ENCODE measurements around the gene DBF4B.
"Not testable (repeated sequence)": the region's sequence is repeated elsewhere in the genome, so short reads cannot be mapped to it uniquely, and the experiment has no call there.

DBF4B gene

GRCh38 chr17:44719444-44719843 is 11.0 kb downstream of the DBF4B start:
- in situ Hi-C loops (cut with MboI; ENCODE audit: low pct_unique_long_range_greater_than_20kb, low sequenced_read_pairs) = no loop called here
- no peak for DNase-seq

- in situ Hi-C loops (cut with MboI; ENCODE audit: low pct_unique_long_range_greater_than_20kb, low sequenced_read_pairs) = no loop called here
- DNase-seq = no peak
Observed at GRCh38 chr17:44722254-44722653, 13.8 kb downstream of the DBF4B start.

GRCh38 chr17:44726121-44726520 is 17.7 kb downstream of the DBF4B start:
- DNase-seq; in situ Hi-C loops (cut with MboI; ENCODE audit: low pct_unique_long_range_greater_than_20kb, low sequenced_read_pairs): not testable (repeated sequence)

DNA sequence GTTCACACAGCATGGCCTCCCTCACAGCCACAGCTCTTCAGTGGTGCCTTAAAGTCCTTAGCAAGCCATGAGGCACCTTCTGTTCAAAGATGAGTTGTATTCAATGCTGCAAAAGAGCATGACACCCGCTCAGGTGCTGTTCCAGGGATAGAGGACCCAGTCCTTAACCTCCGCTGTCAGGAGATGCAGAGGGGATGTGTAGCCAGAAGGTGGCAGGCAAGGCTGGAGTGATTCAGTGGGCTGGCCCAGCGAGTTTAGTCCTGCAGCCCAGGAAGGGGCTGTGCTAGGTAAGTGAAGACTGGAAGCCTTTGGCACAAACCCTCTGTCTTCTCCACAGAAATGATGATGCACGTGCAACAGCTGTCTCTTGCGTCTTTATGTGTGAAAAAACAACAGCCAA is 25.3 kb downstream of the DBF4B start:
- in situ Hi-C loops (cut with MboI; ENCODE audit: low pct_unique_long_range_greater_than_20kb, low sequenced_read_pairs) = no loop called here
- peak; percentile 40 for DNase-seq

DNA sequence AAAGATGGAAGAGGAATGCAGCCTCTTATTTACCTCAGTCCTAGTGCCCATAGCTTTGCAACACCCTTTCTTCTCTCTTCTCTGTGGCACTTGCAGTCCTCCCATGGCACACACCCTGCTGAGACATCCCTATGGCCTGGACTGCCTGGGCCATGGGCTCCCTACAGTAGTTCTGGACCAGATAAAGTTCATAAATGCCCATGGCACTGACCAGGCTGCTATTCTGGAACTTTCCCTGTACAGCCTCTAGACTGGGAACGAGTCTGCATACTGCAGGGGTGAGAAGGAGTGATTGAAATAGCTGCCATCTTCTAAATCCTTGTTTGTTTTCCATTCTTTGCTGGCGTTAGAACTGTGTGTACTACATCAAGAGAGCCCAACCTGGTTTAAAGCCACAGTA is 25.8 kb downstream of the DBF4B start:
- no peak for DNase-seq
- in situ Hi-C loops (cut with MboI; ENCODE audit: low pct_unique_long_range_greater_than_20kb, low sequenced_read_pairs) = no loop called here

DNA sequence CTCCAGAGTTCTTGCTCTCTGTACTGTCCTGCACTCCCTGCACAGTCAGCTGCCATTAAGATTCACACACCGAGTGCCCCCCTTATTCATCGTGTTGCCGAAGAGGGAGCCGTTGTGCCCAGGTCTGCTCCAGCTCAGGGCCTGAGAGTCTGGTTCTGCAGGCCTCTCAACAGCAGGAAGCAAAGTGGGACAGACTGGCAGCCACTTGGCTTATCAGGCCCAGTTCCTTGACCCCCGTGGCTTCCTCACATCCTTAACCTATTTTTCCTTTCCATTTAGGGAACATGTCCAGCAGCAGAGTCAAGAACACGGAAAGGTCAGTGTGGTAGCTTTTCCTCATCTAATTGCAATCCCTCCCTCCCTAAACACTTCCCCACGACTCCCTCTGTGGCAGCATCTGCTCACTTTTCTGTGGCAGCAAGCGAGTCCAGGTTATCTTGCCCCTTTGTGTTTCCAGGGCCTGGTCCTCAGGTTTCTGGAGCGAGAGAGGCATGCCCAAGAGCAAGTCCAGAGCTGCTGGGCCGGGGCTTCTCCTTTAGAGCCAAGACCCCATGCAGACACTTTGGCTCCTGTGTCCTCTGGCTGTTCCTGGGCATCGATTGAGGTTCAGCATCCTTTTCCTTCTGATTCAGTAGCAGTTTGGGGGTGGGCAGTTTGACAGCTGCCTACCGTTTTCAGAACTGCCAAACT is 28.2 kb downstream of the DBF4B start:
- in situ Hi-C loops (cut with MboI; ENCODE audit: low pct_unique_long_range_greater_than_20kb, low sequenced_read_pairs) = no loop called here
- no peak for DNase-seq

DNA sequence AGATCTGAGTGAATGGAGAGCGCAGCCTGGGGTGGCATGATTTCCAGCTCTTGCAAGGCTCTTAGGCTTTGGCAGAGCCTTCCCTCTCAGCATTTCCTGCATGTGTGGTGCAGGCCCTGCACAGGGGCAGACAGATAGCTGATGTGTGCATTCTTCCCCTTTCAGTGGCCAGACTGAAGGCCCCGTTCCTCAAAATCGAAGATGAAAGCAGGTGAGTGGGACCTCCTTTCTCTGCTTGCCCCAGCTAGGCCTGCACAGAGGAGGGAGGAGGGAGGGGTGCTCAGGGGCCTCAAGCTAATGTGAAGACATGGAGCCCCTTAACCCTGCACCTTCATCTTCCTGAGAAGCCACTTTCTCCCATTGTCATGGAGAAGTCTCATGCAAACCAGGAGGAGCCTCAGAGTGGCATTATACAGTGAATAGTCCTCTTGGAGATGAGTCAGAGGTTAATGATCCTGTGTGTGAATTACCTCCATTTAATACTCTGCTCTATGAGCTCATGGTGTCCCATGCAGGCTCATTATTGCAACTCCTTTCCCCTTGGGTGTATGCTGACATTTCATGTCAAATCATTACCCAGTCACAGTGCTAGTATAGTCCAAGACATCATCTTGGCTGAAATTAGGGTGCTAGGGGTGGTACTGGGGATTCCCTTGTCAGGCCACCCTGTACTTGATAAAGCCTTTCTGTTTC is 29.9 kb downstream of the DBF4B start:
- no peak for DNase-seq
- in situ Hi-C loops (cut with MboI; ENCODE audit: low pct_unique_long_range_greater_than_20kb, low sequenced_read_pairs) = no loop called here

DNA sequence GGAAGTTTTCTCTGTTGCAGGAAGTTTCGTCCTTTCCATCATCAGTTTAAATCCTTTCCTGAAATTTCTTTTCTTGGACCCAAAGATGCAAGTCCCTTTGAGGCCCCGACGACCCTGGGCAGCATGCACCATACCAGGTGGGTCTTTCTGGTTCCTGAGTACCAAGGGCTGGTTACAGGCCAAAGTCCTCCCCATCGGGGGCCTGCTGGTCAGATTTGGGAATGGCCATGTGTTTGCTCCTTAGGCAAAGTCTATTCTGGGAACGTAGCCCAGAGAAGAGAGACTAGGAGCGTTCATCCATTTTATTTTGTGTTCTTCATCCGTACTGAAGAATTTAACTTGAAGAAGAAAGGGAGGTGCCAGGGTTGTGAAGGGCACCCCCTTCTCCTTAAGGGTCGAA is 32.9 kb downstream of the DBF4B start:
- in situ Hi-C loops (cut with MboI; ENCODE audit: low pct_unique_long_range_greater_than_20kb, low sequenced_read_pairs) = no loop called here
- no peak for DNase-seq

DNA sequence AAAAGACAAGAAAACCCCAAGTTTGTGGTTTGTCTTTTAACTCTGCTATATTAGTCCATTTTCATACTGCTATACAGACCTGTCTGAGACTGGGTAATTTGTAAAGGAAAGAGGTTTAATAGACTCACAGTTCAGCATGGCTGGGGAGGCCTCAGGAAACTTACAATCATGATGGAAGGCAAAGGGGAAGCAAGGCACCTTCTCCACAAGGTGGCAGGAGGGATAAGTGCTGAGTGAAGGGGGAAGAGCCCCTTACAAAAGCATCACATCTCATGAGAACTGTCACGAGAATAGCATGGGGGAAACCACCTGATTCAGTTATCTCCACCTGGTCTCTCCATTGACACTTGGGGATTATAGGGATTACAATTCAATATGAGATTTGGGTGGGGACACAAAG is 36.8 kb downstream of the DBF4B start:
- in situ Hi-C loops (cut with MboI; ENCODE audit: low pct_unique_long_range_greater_than_20kb, low sequenced_read_pairs) = no loop called here
- DNase-seq = peak; percentile 32

GRCh38 chr17:44745738-44746137 is 37.3 kb downstream of the DBF4B start:
- in situ Hi-C loops (cut with MboI; ENCODE audit: low pct_unique_long_range_greater_than_20kb, low sequenced_read_pairs); DNase-seq: not testable (repeated sequence)

- no peak for DNase-seq
Observed at GRCh38 chr17:44747566-44747965, 39.1 kb downstream of the DBF4B start.

DNA sequence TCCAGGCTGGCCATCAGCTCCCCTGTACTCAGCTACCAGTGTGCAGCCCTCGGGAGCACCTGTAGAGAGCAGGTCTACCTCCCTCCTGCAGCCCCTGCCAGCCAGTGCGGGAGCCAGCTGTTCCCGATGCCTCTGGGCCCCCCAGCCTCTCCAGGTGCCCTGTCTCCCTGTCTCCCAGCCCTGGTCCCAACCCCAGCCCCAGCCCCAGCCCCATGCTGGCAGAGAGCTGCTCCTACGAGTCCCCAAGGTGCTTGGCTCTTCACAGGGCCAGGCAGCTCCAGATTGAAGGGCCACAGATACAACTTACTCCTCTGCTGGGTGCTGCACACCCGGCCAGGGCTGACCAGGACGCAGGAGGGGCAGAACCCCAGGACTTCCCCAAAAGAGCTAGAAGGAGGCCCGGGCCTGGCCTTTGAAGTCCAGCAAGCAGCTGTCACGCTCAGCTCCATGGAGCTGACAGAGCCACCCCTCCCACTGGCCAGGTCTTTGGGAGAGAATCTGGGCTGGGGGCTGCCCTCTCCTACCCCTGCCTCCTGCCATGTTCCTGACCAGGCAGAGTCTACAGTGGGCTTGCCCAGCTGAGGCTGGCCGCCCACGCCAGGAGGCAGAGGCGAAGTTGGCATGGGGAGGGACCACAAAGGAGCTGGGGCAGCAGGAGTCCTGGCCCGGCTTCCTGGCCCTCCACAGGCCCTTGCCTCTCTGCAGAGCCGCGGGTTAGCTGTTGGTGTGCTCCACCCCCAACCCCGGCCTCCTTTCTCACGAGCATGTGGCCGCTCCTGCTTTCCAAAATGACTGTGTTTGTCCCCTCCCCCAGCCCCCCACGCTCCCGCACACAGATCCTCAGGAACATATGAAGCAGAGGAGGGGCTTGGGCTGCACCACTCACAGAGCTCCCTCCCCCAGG is 40.9 kb downstream of the DBF4B start:
- in situ Hi-C loops (cut with MboI; ENCODE audit: low pct_unique_long_range_greater_than_20kb, low sequenced_read_pairs) = no loop called here
- DNase-seq = no peak

More at GRCh38 chr17:44747566-44747965, 39.1 kb downstream of the DBF4B start:
- in situ Hi-C loops (cut with MboI; ENCODE audit: low pct_unique_long_range_greater_than_20kb, low sequenced_read_pairs) = no loop called here

GRCh38 chr17:44749980-44750318 is 41.5 kb downstream of the DBF4B start:
- DNase-seq = no peak
- in situ Hi-C loops (cut with MboI; ENCODE audit: low pct_unique_long_range_greater_than_20kb, low sequenced_read_pairs) = no loop called here

DNA sequence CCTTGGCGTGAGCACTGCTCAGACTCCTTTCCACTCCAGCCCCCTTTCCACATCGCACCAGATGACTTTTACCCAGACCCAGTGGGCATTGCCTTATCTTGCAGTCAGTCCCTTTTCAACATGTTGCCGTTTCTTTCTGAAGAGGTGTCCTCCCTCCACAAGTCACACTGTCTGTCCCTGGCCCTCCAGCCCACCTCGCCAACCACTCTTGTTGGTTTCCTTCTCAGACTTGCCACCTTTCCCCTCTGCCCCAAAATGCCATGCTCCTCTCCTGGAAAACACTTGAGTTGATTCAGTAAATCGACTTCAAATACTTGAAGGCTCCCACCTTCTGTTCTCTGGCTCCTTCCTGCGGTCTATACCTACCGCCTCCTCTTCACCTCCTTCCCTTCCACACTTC is 42.9 kb downstream of the DBF4B start:
- in situ Hi-C loops (cut with MboI; ENCODE audit: low pct_unique_long_range_greater_than_20kb, low sequenced_read_pairs) = no loop called here
- DNase-seq = no peak

DNA sequence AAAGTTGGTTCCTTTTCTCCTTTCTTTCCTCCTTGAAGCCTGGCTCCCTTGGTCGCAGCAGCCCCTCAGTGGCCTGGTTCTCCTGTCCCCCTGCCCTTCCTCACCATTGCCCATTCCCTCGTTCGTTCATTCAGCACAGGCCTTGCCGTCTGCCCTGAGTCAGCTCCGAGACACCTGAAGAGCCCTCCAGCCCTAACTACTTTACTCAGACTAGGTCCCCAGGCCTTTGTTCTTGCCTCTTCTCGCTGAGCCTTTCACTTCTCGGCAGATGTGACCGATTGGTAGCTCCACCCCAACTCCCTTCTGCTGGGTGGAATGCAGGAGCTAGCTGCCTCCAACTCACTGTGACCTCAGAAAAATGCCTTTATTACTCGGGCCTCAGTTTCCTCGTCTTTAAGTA is 43.3 kb downstream of the DBF4B start:
- in situ Hi-C loops (cut with MboI; ENCODE audit: low pct_unique_long_range_greater_than_20kb, low sequenced_read_pairs) = no loop called here
- no peak for DNase-seq

DNA sequence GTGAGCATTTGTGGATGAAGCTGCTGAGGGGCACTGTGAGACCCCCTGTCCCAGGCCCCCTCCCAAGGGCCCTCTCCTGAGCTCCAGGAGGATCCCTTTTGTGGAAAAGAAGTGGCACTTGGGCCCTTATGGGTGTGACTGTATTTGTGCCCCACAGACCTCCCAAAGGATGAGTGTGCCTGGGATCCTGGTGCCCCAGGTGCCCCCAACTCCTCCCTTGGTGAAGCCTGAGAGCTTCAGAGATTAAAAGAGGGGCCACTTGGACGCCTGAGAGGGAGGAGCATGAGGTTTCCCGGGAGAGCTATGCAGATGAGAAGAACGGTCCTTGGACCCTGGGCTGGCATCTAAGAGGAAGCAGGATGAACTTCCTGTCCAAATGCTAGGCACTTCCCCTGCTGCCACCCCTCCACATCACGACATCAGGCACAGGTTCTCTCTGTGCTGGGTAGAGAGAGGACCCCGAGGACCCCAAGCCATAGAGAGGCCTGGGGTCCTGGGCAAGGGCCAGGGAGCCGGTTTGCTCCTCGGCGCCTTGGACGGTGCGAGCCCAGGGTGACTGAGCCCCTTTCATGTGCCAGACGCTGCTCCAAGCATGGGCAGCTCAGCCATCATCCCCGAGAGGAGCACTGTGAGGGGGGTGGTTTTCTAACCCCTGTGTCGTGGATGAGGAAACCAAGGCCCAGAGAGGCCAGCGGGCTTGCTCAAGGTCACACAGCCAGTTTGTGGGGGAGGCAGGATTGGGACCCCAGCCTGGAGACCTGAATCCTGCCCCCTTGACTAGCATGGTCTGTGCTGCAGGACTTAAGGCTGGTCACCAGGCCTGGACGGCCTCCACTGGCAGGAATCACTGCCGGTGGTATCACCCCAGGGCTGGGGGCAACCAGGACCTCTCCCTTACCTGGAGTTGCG is 44.7 kb downstream of the DBF4B start:
- in situ Hi-C loops (cut with MboI; ENCODE audit: low pct_unique_long_range_greater_than_20kb, low sequenced_read_pairs) = no loop called here

DNA sequence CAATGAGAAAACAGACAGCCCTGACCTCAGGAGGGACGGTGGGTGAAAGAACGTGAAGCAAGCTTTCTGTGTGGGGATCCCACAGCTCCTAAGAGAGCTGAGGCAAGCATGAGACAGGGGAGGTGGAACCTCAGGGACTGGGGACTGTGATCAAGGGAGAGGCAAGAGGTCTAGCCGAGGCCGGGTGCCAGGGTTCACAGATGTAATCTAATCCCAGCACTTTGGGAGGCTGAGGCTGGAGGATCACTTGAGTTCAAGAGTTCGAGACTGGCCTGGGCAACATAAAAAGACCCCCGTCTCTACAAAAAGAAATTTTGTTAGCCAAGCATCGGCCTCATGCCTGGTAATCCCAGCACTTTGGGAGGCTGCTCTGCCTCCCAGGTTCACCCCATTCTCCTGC is 45.8 kb downstream of the DBF4B start:
- DNase-seq = no peak
- in situ Hi-C loops (cut with MboI; ENCODE audit: low pct_unique_long_range_greater_than_20kb, low sequenced_read_pairs) = no loop called here

More for the DNA sequence above, 44.7 kb downstream of the DBF4B start:
- no peak for DNase-seq

- DNase-seq; in situ Hi-C loops (cut with MboI; ENCODE audit: low pct_unique_long_range_greater_than_20kb, low sequenced_read_pairs): not testable (repeated sequence)
Observed at GRCh38 chr17:44755180-44755579, 46.7 kb downstream of the DBF4B start.

Measured in KBM-7 (cell line).